DMS53 (cell line): Measurements from ENCODE around the gene LRRC3C.
"Not testable (repeated sequence)": the region's sequence is repeated elsewhere in the genome, so short reads cannot be mapped to it uniquely, and the experiment has no call there.

Experiments
- DNase-seq: peaks from one replicate; lab custom pipeline; 2025; lab: John Stamatoyannopoulos, UW

LRRC3C gene

GRCh38 chr17:39927101-39927928 is at the start of gene LRRC3C, which contains the start of gene ORMDL3:
LRRC3C (plus strand) TSS chr17:39927732; CDS start chr17:39941524, 13,792 bp downstream.
ORMDL3 (minus strand) TSS chr17:39927601; CDS start chr17:39924203, 3,398 bp downstream.
- DNase-seq, result peak; percentile 93

- not testable (repeated sequence) for DNase-seq
These were observed 41.4 kb upstream of the LRRC3C start for GRCh38 chr17:39886102-39886501.

GRCh38 chr17:39887078-39887477 is 40.5 kb upstream of the LRRC3C start:
- no peak for DNase-seq

- DNase-seq, result no peak
These were observed 38.3 kb upstream of the LRRC3C start for GRCh38 chr17:39889200-39889599.

GRCh38 chr17:39894681-39895376 is 32.7 kb upstream of the LRRC3C start:
- no peak for DNase-seq

GRCh38 chr17:39898088-39898487 is 29.4 kb upstream of the LRRC3C start:
- no peak for DNase-seq

GRCh38 chr17:39899215-39899614 is 28.3 kb upstream of the LRRC3C start:
- peak; percentile 47 for DNase-seq

GRCh38 chr17:39902027-39902426 is 25.5 kb upstream of the LRRC3C start:
- DNase-seq, result not testable (repeated sequence)

- DNase-seq, result no peak
These were observed 24.2 kb upstream of the LRRC3C start for GRCh38 chr17:39903158-39903884.

- DNase-seq, result no peak
These were observed 22.6 kb upstream of the LRRC3C start for GRCh38 chr17:39904990-39905288.

- DNase-seq, result no peak
These were observed 18.7 kb upstream of the LRRC3C start for GRCh38 chr17:39908789-39909352.

- no peak for DNase-seq
These were observed 13.5 kb upstream of the LRRC3C start for GRCh38 chr17:39913989-39914388.

GRCh38 chr17:39915559-39915958 is 12.0 kb upstream of the LRRC3C start:
- DNase-seq, result no peak

GRCh38 chr17:39916918-39917317 is 10.6 kb upstream of the LRRC3C start:
- DNase-seq, result no peak

- no peak for DNase-seq
These were observed 8.3 kb upstream of the LRRC3C start for GRCh38 chr17:39919087-39919683.

GRCh38 chr17:39920218-39921210 is 7.0 kb upstream of the LRRC3C start:
- DNase-seq, result no peak

- no peak for DNase-seq
These were observed 6.2 kb upstream of the LRRC3C start for GRCh38 chr17:39921323-39921722.

GRCh38 chr17:39922006-39922405 is 5.5 kb upstream of the LRRC3C start:
- DNase-seq, result no peak

GRCh38 chr17:39923230-39923629 is 4.3 kb upstream of the LRRC3C start:
- DNase-seq, result no peak

- peak; percentile 11 for DNase-seq
These were observed 3.5 kb upstream of the LRRC3C start for GRCh38 chr17:39923836-39924690.
